M059J (cell line): ENCODE results near the gene NFRKB. TPM values are rescaled to one million over a fixed set of nuclear protein-coding genes. Genes with fewer than 3 reads are reported as not detected.

Experiments used
- DNase-seq: peaks from one replicate; pipeline ENCODE4 v3.0.0-alpha.2; 2012; ENCODE audit warnings: low read depth
- total RNA-seq: library from RNA; depleted of rRNA; stranded (reverse); fragments of >200 nt; shearing (Covaris generic); gene quantifications from 2 replicates; pipeline ENCODE4 v1.2.3, GENCODE V29; 2014; rRNA removed

The NFRKB gene
- total RNA-seq: 21.2 and 26.0 TPM in 2 replicates

- peak; percentile 66 for DNase-seq
Measured at GRCh38 chr11:129895126-129896041, at the start of gene NFRKB. TSS of gene NFRKB (minus strand) at chr11:129895578. CDS start at chr11:129892849, 2,729 bp downstream.

DNA sequence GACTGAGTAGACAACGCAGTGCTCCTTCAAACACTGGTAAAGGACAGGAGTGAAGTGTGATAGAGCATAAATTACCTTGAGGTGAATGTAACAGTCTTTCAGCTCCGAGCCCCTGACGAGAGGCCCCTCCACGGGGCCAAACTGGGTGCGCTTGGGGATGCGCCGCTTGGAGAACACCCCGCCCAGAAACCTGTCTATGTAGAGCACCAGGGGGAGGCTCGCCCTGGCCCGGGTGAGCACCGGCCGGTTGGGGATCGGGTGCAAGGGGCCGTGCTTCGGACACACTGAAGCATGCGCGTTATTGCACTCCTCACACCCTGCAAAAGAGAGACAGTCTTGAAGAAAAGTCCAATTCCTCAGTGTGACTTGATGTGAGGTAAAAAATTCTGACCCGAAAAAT, 49.3 kb upstream of the NFRKB start:
- DNase-seq: no peak

DNA sequence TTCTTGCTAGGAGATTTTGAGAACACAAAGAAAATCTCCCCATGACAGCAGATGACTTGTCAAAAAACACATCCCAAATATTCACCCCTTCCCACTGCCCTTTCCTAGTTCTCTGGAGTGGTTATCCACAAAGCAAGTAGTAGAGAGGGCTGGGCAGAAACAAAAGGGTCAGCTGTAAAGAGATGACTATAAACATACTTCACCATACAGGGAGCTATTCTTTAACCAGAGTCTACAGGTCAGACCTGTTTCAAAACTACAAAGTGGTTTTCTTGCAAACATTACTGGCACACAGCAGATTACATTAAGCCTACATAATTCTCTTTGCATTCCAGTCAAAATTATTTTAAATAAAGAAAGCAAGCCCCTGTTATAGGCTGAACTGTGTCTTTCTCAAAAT, 47.7 kb upstream of the NFRKB start:
- no peak for DNase-seq

- DNase-seq: no peak
Measured at GRCh38 chr11:129939510-129939909, 44.1 kb upstream of the NFRKB start.

DNA sequence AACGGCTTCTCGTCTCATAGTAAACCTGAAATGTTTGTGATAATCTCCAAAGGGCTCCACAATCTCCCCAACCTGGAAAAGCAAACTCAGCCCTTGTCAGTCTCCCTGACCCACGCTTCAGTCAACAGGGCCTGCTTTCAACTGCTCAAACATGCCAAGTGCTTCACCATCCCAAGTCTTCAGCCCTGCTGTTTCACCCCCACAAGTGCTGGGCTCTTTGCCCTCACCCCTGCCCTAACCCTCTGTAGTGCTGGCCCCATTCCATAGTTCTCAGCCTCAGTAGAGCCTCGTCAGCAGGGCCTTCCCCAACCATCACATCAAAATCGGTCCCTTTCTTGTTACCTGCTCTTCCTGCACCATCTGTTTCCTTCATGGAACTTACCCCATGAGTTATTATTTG, 43.4 kb upstream of the NFRKB start:
- no peak for DNase-seq

DNA sequence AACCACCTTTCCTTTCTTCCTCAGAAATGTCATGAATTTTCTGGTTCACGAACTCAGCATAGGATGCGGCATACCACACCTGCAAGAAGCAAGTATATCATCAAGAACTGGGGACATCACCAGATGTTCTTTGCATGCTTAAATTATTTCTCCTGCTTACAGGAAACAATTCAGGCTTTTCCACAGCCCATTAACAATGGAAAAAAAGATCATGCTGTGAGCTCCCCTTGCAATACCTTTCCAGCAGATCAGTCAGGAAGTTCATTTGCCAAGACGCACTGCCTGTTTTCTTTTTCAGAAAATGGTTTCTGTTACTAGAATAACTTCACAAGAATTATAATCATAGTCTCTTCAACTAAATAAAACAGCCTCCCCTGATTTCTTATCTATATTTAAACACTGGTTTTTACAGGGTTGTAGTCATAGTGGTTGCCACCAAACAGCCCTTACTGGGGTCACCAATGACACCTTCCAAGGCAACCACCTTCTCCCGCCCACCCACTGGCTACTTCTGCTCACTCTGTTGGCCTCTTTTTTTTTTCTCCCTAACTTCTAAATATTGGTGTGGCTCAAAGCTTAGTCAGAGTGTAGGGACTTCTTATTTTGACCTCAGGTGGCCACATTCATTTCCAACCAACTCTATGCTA, 42.3 kb upstream of the NFRKB start:
- no peak for DNase-seq

DNA sequence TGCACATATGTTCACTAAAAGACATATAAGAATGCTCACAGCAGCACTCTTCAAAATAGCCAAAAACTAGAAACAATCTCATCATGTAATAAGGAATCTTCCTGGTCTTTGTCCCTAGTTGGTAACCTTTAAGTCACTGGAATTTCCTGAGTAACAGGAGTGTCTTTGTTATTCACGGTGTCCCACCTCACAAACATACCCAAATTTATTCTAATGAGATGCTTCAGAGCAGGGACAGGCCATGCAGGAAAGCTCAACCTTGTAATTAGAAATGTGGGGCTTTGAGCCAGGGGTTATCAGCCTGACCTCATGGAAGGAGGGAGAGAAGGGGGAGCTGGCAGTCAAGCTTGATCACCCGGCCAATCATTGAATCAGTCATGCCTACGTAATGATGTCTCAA, 40.3 kb upstream of the NFRKB start:
- DNase-seq: no peak

DNA sequence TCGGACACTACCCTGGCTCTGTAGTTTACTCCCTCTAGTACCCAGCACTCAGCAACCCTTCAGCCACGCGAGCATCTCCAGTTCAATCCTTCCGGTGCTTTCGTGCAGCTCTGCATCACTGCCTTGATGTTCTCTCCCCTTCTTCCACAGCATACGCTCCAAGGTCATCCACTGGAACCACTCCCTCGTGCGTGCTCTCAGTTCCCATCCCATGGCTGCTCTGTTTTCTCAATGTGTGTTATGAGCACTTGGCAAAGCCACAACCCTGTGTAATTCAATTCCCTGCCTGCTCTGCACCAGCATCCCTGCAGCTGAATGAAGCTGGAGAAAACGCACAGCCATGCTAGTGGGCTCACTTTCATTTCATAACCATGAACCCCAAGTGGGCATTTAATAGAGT, 38.5 kb upstream of the NFRKB start:
- DNase-seq: no peak

GRCh38 chr11:129933262-129933661, 37.9 kb upstream of the NFRKB start:
- no peak for DNase-seq

GRCh38 chr11:129932381-129933067, 37.1 kb upstream of the NFRKB start:
- DNase-seq: no peak

DNA sequence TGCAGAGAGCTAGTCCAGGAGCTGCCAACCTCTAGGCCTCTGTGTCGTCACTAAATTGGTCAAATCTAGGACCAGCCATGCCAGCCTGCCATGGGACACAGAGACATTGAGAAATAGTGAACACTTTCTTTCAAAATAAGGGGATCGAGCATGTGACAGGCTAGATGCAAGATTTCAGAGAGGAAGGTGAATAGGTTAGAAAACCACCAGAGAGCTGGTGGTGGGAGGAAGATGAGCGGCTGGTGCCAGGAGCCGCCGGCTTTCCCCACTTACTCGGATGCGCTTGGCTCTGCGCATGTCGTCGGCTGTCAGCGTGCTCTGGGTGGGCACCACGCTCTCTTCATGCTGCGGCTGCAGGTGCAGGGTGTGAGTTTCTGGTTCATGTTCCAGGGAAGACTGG, 35.4 kb upstream of the NFRKB start:
- DNase-seq: no peak

DNA sequence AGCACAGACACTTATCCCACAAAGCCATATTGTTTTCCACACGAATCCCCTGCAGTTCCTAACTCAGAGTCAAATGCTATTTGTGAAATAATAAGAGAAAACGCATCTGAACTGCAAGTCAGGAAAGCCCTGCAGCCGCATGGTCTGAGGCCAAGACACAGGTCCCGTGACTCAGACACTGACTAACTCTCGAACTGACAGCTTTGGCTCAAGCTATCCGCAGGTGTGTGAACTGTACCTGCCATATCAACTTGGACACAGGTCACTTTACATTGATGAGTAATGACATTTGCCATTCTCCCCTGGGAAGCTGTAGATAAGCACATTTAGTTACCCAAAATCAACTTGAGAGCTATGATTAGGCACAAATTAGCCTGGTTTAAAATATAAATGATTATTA, 34.9 kb upstream of the NFRKB start:
- DNase-seq: peak; percentile 58

DNA sequence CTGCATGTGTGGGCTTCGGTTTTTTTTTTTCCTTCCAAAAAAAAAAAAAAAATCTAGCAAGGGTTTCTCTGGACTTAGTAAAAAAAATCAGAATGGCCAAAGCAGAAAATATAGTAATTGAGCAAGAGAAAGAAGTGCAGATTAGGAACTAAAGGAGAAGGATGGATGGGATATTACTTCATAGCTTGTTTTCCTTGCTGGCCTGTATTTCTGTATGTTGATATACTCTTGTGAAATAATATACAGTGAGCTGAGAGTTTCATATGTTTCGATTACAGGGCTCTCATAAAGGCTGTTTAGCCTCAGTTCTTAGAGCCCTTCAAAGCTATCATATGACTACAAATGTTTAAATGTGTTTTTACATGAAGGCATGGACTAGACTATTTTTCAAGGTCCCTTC, 34.3 kb upstream of the NFRKB start:
- DNase-seq: no peak

- no peak for DNase-seq
Measured at GRCh38 chr11:129928923-129929692, 33.7 kb upstream of the NFRKB start.

DNA sequence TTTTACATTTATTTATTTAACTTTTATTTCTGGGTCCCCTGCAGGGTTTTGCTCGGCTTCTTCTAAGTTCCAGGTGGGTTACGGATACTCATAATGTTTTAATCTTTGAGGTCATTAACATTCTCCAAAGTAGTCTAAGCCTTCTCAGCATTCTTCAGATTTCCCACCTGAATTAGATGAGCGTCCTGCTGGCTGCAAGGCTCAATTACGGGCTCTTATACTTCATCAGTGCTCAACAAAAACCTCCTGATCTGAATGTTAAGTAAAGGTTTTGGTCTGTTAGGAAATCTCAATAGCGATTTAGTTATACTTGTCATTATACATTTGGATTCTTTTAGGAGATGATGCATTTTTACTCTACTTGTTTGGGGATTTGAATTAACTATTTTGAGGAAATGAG, 27.3 kb upstream of the NFRKB start:
- no peak for DNase-seq

DNA sequence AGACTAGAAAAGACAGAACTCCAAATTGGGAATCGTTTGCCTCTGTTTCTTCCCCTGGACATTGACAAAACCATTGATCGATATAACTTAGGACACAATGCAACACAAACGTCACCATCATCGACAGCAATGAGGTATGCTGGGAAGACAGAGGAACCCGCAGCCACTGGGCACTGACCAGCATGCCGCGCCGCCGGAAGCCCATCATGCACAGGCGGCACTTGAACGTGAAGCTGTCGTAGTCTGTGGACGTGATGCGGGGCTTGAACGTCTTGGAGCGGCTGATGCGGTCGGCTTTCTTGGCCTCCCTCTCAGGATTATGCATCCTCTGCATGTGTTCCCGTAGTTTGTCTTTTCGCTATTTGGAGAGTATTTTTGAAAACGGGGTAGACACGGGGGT, 23.0 kb upstream of the NFRKB start:
- no peak for DNase-seq

GRCh38 chr11:129917231-129917630, 21.9 kb upstream of the NFRKB start:
- DNase-seq: peak; percentile 20

GRCh38 chr11:129911298-129911697, 15.9 kb upstream of the NFRKB start:
- peak; percentile 16 for DNase-seq

DNA sequence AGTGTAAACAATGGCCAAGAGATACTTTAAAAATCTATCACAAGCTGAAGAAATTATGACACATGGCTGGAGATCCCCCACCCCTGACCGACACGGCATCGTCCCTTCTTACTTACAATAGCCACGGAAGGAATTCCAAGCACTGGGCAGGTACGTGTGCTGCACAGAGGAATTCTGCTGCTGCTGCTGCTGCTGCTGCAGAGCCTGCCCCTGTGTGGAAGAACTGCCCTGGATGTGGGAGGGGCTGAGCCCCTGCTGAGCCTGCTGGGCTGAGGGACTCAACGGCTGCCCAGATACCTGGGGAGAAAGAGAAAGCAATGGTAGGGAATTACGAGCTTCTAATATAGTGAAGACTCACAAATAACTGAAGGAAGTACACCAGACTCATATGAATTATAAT, 15.0 kb upstream of the NFRKB start:
- DNase-seq: no peak

DNA sequence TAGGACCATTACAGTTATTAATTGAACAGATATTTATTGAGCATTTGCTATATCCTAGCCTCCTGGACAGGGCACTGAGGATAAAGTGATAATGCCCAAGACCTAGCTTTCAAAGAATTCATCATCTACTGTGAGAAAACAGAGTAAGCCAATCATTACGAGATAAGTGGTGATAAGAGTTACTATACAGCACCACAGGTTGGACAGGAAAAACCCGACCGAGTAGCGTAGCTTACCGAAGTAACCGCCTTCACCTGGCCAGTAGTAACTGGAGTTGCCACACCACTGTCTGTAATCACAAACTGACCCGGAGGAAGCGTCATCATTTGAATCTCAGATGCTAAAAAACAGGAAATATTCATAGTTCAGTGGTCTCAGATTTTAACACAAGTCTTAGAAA, 10.0 kb upstream of the NFRKB start:
- DNase-seq: no peak

DNA sequence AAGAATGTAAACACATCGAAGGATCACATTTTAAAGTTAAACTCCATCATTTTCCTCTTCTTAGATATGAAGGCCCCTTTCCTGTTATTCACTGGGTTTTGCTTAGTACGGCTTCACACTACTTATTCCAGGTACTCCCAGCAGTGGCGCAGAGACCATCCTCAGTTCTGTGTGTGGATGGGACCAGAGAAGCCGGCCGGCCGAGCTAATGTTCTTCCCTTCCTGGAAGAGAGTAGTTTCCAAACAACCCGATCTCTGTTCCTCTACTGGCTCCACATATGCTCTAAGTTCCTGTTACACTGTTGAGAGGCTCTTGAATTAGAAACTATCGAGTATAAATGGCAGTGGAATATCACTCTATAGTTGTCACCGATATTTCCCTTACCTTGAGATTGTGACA, 684 bp upstream of the NFRKB start:
- no peak for DNase-seq
